ENCODE measurements around the gene NYAP1.

Gene NYAP1

DNA sequence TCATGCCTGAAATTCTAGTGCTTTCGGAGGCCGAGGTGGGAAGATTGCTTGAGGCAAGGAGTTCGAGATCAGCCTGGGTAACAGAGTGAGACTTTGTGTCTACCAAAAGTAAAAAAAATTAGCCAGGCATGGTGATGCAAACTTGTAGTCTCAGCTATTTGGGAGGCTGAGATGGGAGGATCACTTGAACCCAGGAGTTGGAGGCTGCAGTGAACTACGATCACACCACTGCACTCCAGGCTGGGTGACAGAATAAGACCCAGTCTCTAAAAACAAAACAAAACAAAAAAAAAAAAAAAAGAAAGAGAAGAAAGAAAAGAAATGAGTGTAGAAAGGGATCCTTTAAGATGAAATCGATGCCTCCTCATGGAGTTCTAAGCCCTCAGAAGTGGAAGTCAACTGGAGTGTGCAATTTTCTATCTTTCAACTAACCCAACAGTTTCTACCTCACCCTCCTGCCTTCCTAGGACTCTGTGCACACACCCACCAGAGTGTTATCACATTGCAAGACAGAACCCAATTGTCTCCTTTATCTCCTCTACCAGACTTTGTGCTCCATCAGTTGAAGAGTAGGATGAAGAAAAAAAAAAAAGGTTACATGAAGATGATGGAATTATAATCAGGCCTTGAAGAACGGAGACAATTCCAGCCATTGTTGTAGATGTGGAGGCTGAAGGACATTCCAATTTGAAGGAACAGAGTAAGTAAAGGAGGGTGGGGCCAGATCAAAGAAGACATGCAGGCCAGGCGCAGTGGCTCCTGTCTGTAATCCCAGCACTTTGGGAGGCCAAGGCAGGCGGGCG, 26.9 kb downstream of the NYAP1 start:
- H3K4me1 Mint-ChIP-seq = peaks cover 12% of the 10 kb centered on the region
- no peak overlapping the region for H3K27ac Mint-ChIP-seq
- H3K36me3 Mint-ChIP-seq (ENCODE audit: low read depth) = no peaks in the 10 kb centered on the region
- no peak overlapping the region for H3K4me3 Mint-ChIP-seq
- no peaks in the 10 kb centered on the region for H3K27me3 Mint-ChIP-seq (ENCODE audit: low read depth)
- no peak for TF ChIP-seq CTCF (IDR thresholded peaks at IDR 0.05; ENCODE audit: unreplicated experiment in 3 of 3)
- H3K9me3 Mint-ChIP-seq = no peaks in the 10 kb centered on the region

- H3K27me3 Mint-ChIP-seq (ENCODE audit: low read depth) = no peaks in the 10 kb centered on the region
- no peaks in the 10 kb centered on the region for H3K36me3 Mint-ChIP-seq (ENCODE audit: low read depth)
- no peak for TF ChIP-seq CTCF (IDR thresholded peaks at IDR 0.05; ENCODE audit: unreplicated experiment in 3 of 3)
- H3K27ac Mint-ChIP-seq = no peak overlapping the region
- no peak overlapping the region for H3K4me3 Mint-ChIP-seq
- H3K9me3 Mint-ChIP-seq = no peaks in the 10 kb centered on the region
- H3K4me1 Mint-ChIP-seq = peaks cover 18% of the 10 kb centered on the region
Observed at GRCh38 chr7:100513212-100513810, 29.6 kb downstream of the NYAP1 start.

DNA sequence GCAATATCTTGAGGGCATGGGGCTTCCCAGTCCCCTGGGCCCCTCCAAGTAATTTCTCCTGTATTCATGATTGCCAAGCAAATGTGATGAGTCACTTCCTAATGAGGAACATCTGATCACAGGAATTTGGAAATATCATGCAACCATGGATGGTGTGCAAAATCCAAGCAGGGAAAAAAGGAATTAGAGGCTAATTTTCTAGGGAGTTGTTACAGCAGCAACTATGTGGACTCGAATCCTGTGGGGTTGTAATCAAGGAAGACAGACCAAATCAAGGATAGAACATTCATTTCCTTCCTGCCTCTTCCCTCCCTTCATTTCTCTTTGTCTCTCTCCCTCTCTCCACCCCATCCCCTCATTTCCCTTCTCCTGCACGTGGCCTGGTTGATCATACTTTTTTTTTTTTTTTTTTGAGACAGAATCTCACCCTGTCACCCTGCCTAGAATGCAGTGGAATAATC, 31.4 kb downstream of the NYAP1 start:
- TF ChIP-seq CTCF (IDR thresholded peaks at IDR 0.05; ENCODE audit: unreplicated experiment in 3 of 3) = no peak
- Mint-ChIP-seq H3K9me3 (no peaks in the 10 kb centered on the region), H3K27ac (peak overlapping the region in 2 of 3 experiments; percentile 59 to 63), H3K4me3 (no peak overlapping the region), H3K27me3 (ENCODE audit: low read depth) (no peaks in the 10 kb centered on the region), H3K36me3 (ENCODE audit: low read depth) (no peaks in the 10 kb centered on the region), H3K4me1 (peaks cover 12% of the 10 kb centered on the region)

DNA sequence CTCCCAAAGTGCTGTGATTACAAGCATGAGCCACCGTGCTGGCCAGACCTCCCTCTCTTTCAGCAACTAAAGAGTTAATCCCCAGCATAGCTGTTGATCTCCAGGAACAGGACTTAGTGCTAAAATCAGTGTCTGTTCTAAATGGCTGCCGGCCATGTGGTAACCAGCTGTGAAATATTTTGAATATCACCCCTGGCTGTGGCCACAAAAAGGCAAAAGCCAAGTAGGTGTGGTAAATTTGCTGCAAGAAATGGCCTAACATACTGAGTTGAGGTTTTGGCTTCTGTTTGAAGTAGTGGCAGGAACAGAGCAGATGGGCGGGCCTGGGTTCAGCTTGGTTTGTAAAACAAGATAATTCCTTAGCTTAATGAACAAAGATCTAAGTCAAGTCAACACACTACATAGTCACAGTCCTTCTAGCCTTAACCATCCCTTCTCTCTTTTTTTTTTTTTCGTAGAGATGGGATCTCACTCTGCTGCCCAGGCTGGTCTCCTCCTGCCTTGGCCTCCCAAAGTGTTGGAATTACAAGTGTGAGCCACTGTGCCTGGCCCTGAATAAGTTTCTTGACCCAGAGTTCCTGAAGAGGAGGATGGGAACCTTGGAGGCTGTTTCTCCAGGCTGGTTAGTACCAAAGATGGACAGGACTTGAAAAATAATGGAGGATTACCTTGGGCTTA, 32.5 kb downstream of the NYAP1 start:
- H3K36me3 Mint-ChIP-seq (ENCODE audit: low read depth) = no peaks in the 10 kb centered on the region
- peak overlapping the region; percentile 33 to 89 (median 70) for H3K27ac Mint-ChIP-seq
- no peaks in the 10 kb centered on the region for H3K27me3 Mint-ChIP-seq (ENCODE audit: low read depth)
- H3K9me3 Mint-ChIP-seq = no peaks in the 10 kb centered on the region
- no peak overlapping the region for H3K4me3 Mint-ChIP-seq
- peaks cover 12% of the 10 kb centered on the region for H3K4me1 Mint-ChIP-seq
- no peak for TF ChIP-seq CTCF (IDR thresholded peaks at IDR 0.05; ENCODE audit: unreplicated experiment in 3 of 3)

GRCh38 chr7:100517305-100517704, 33.6 kb downstream of the NYAP1 start:
- peaks cover 12% of the 10 kb centered on the region for H3K4me1 Mint-ChIP-seq
- no peak overlapping the region for H3K4me3 Mint-ChIP-seq
- TF ChIP-seq CTCF (IDR thresholded peaks at IDR 0.05; ENCODE audit: unreplicated experiment in 3 of 3) = no peak
- no peak overlapping the region for H3K27ac Mint-ChIP-seq
- H3K9me3 Mint-ChIP-seq = no peaks in the 10 kb centered on the region
- H3K36me3 Mint-ChIP-seq (ENCODE audit: low read depth) = no peaks in the 10 kb centered on the region
- H3K27me3 Mint-ChIP-seq (ENCODE audit: low read depth) = no peaks in the 10 kb centered on the region
